ENCODE measurements around the gene PLXNA1.

PLXNA1 gene

GRCh38 chr3:127004641-127005397 lies 21.9 kb downstream of the PLXNA1 start:
- Histone ChIP-seq H3K4me3 (ENCODE audit: extremely low read depth, insufficient read depth, low read length, poor library complexity, severe bottlenecking) (no peak overlapping the region), H3K36me3 (ENCODE audit: control insufficient read depth, insufficient read depth, low read length) (peaks cover 28% of the 10 kb centered on the region), H3K27ac (ENCODE audit: low read depth, low read length, severe bottlenecking) (no peak overlapping the region), H3K4me1 (ENCODE audit: control insufficient read depth, insufficient read depth, low read length, poor library complexity, severe bottlenecking) (peaks cover 27% of the 10 kb centered on the region), H3K9me3 (ENCODE audit: control insufficient read depth, low read length) (no peaks in the 10 kb centered on the region)
- WGBS, 2 experiments (ENCODE audit: insufficient coverage in 2 of 2): 94 to 96% methylated on average over 28 to 32 of the region's 32 CpGs

DNA sequence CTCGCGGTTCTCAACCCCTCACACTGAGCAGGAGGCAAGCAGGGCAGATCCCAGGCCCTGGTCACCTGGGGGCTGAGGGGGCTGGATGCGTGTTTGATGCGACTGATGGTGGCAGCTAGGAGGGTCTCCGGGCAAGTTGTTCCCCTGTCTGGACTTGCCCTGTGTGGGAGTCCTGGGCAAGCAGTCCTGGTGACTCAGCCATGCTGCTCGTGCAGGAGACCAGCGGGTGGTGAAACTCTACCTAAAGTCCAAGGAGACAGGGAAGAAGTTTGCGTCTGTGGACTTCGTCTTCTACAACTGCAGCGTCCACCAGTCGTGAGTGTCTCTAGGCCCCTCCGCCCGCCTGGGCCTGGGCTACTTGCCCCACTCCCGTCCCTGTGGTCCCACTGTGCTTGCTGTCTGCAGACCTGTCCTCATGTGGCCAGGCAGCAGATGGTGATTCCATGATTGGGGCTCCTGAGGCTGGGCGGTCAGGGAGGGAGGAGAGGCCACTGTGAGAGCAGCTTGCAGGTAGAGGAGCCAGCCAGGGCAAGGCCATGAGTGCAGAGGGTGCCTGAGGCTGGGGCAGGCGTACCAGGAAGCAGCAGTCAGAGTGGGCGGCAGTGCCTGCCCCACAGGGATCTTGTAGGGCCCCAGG lies 23.1 kb downstream of the PLXNA1 start:
- H3K9me3 ChIP-seq (ENCODE audit: control insufficient read depth, low read length): no peaks in the 10 kb centered on the region
- no peak overlapping the region for H3K27ac ChIP-seq (ENCODE audit: low read depth, low read length, severe bottlenecking)
- WGBS, 2 experiments (ENCODE audit: insufficient coverage in 2 of 2): 90 to 95% methylated on average over 15 to 17 of the region's 17 CpGs
- no peak overlapping the region for H3K4me3 ChIP-seq (ENCODE audit: extremely low read depth, insufficient read depth, low read length, poor library complexity, severe bottlenecking)
- H3K4me1 ChIP-seq (ENCODE audit: control insufficient read depth, insufficient read depth, low read length, poor library complexity, severe bottlenecking): peaks cover 27% of the 10 kb centered on the region
- H3K36me3 ChIP-seq (ENCODE audit: control insufficient read depth, insufficient read depth, low read length): peaks cover 33% of the 10 kb centered on the region

- peaks cover 40% of the 10 kb centered on the region for H3K36me3 ChIP-seq (ENCODE audit: control insufficient read depth, insufficient read depth, low read length)
- peaks cover 18% of the 10 kb centered on the region for H3K4me1 ChIP-seq (ENCODE audit: control insufficient read depth, insufficient read depth, low read length, poor library complexity, severe bottlenecking)
- H3K9me3 ChIP-seq (ENCODE audit: control insufficient read depth, low read length): no peaks in the 10 kb centered on the region
- no peak overlapping the region for H3K27ac ChIP-seq (ENCODE audit: low read depth, low read length, severe bottlenecking)
- no peak overlapping the region for H3K4me3 ChIP-seq (ENCODE audit: extremely low read depth, insufficient read depth, low read length, poor library complexity, severe bottlenecking)
- 89 to 97% methylated on average over 3 to 7 of the region's 8 CpGs for WGBS, 2 experiments (ENCODE audit: insufficient coverage in 2 of 2)
These were observed 24.0 kb downstream of the PLXNA1 start for GRCh38 chr3:127006781-127007436.

DNA sequence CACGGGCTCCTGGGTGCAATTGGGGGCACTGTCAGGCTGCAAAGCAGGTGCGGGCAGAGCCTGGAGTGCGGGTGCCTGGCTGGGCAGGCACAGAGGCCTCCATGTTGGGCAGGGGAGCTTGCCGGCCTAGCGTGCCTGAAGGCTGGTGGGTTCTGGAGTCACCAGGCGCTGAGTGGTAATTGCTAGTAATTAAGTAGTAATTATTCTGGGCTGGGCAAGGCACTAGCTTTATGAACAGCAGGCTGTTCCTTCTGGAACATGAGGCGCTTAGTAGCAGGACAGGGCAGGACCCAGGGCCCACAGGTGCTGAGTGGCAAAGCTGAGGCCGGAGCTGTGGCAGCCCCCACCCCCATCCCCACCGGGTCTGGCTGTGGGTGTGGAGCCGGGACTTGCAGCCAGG lies 25.3 kb downstream of the PLXNA1 start:
- no peak overlapping the region for H3K4me3 ChIP-seq (ENCODE audit: extremely low read depth, insufficient read depth, low read length, poor library complexity, severe bottlenecking)
- H3K9me3 ChIP-seq (ENCODE audit: control insufficient read depth, low read length): no peaks in the 10 kb centered on the region
- 90 to 96% methylated on average over 7 to 10 of the region's 10 CpGs for WGBS, 2 experiments (ENCODE audit: insufficient coverage in 2 of 2)
- H3K27ac ChIP-seq (ENCODE audit: low read depth, low read length, severe bottlenecking): no peak overlapping the region
- H3K4me1 ChIP-seq (ENCODE audit: control insufficient read depth, insufficient read depth, low read length, poor library complexity, severe bottlenecking): peaks cover 6% of the 10 kb centered on the region
- peaks cover 49% of the 10 kb centered on the region for H3K36me3 ChIP-seq (ENCODE audit: control insufficient read depth, insufficient read depth, low read length)

DNA sequence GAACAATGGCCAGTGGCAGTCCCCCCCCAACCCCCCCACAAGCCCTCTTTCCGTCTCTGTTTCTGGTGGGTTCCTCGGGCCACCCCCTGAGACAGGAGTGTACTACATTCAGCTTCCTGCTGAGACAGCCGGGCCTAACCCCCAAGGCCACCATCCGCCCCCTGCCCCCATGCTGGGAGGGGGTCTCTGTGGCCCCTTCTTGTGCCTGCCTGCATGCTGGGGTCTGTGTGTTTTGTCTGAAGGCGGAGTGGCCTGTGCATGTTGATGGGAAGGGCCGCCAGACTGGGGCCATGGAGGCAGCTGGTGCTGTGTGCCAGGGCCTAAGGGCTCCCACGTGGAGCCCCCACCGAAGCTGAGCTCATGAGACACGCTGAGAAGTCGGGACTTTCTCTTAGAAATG lies 26.6 kb downstream of the PLXNA1 start:
- WGBS, 2 experiments (ENCODE audit: insufficient coverage in 2 of 2): 87 to 98% methylated on average over 6 of the region's 10 CpGs
- Histone ChIP-seq H3K4me3 (ENCODE audit: extremely low read depth, insufficient read depth, low read length, poor library complexity, severe bottlenecking) (no peak overlapping the region), H3K9me3 (ENCODE audit: control insufficient read depth, low read length) (no peaks in the 10 kb centered on the region), H3K36me3 (ENCODE audit: control insufficient read depth, insufficient read depth, low read length) (peaks cover 59% of the 10 kb centered on the region), H3K27ac (ENCODE audit: low read depth, low read length, severe bottlenecking) (no peak overlapping the region), H3K4me1 (ENCODE audit: control insufficient read depth, insufficient read depth, low read length, poor library complexity, severe bottlenecking) (peaks cover 6% of the 10 kb centered on the region)

DNA sequence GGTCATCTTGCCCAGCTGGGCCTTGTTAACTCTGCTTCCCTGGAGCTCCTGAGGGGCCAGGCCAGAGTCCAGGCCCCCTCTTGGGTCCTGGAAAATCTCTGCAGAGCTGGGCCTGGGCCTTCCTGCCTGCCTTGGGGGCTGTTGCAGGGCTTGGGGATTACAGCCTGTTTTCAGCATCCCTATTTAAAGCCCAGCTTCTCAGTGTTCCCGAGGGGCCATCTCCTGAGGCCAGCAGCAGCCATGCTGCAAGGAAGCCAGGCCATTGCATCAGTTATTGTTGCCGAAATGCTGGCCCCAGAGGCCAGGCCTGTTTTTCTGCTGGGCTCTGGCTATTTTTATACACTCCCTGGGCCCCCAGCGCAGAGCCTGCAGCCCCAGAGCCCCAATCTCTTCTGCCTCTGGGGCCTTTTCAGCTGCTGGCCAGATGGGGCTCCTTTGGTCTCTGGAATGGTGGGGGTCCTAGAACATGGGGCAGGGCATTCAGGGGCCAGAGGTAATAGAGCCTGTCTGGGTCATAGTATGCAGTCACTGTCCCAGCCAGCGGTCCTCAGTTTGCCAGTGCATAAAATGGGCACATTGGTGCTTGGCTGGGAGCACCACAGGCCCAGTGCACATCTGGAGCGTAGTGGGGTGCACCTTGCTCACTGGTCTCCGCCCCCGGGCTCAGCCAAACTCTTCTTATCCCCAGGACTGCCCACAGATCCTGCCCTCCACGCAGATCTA lies 28.5 kb downstream of the PLXNA1 start:
- 89 to 92% methylated on average over 7 to 8 of the region's 8 CpGs for WGBS, 2 experiments (ENCODE audit: insufficient coverage in 2 of 2)
- H3K4me3 ChIP-seq (ENCODE audit: extremely low read depth, insufficient read depth, low read length, poor library complexity, severe bottlenecking): no peak overlapping the region
- H3K4me1 ChIP-seq (ENCODE audit: control insufficient read depth, insufficient read depth, low read length, poor library complexity, severe bottlenecking): no peaks in the 10 kb centered on the region
- H3K27ac ChIP-seq (ENCODE audit: low read depth, low read length, severe bottlenecking): peak overlapping the region; percentile 92
- H3K9me3 ChIP-seq (ENCODE audit: control insufficient read depth, low read length): no peaks in the 10 kb centered on the region
- H3K36me3 ChIP-seq (ENCODE audit: control insufficient read depth, insufficient read depth, low read length): peaks cover 70% of the 10 kb centered on the region

DNA sequence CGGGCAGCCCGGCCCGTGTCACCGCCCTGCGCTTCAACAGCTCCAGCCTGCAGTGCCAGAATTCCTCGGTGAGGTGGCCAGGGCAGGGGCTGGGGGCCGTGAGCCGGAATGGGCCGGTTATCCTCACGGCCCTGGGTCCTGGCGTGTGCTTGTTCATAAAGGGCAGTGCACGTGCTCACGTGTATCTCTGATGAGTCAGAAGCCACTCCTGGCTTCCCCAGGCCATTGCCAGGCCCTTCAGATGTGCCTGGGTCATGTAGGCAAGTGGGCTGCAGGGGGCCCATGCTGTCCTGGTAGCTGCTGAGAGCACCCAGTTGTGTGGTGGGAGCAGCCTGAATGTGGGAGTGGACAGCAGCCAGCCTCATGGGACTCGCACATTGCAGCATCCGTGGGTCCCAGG lies 29.2 kb downstream of the PLXNA1 start:
- H3K27ac ChIP-seq (ENCODE audit: low read depth, low read length, severe bottlenecking): peak overlapping the region; percentile 92
- no peak overlapping the region for H3K4me3 ChIP-seq (ENCODE audit: extremely low read depth, insufficient read depth, low read length, poor library complexity, severe bottlenecking)
- no peaks in the 10 kb centered on the region for H3K9me3 ChIP-seq (ENCODE audit: control insufficient read depth, low read length)
- peaks cover 71% of the 10 kb centered on the region for H3K36me3 ChIP-seq (ENCODE audit: control insufficient read depth, insufficient read depth, low read length)
- no peaks in the 10 kb centered on the region for H3K4me1 ChIP-seq (ENCODE audit: control insufficient read depth, insufficient read depth, low read length, poor library complexity, severe bottlenecking)
- WGBS, 2 experiments (ENCODE audit: insufficient coverage in 2 of 2): 94 to 96% methylated on average over 9 to 15 of the region's 15 CpGs

DNA sequence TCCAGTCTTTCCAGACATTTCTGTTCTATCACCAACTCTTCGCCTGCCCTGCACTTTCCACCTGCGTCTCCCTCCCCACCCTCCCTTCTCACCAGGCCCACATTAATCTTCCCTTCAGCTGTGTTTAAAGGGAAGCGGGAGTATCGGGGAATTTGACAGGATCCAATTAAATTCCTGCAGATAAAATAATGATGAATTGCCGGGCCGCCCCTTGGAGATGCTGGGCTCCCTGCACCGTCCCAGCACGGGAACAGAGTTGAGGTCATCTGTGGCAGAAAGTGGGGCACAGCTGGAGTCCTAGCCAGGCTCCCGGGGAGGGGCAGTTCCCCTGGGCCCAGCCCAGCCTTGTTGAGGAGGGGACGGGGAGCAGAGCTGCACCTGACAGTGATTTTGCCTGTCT lies 30.3 kb downstream of the PLXNA1 start:
- no peak overlapping the region for H3K4me3 ChIP-seq (ENCODE audit: extremely low read depth, insufficient read depth, low read length, poor library complexity, severe bottlenecking)
- H3K9me3 ChIP-seq (ENCODE audit: control insufficient read depth, low read length): no peaks in the 10 kb centered on the region
- no peak overlapping the region for H3K27ac ChIP-seq (ENCODE audit: low read depth, low read length, severe bottlenecking)
- H3K36me3 ChIP-seq (ENCODE audit: control insufficient read depth, insufficient read depth, low read length): peaks cover 73% of the 10 kb centered on the region
- 92 to 97% methylated on average over 8 to 9 of the region's 10 CpGs for WGBS, 2 experiments (ENCODE audit: insufficient coverage in 2 of 2)
- H3K4me1 ChIP-seq (ENCODE audit: control insufficient read depth, insufficient read depth, low read length, poor library complexity, severe bottlenecking): no peaks in the 10 kb centered on the region

GRCh38 chr3:127013758-127014535 lies 31.0 kb downstream of the PLXNA1 start:
- H3K9me3 ChIP-seq (ENCODE audit: control insufficient read depth, low read length): no peaks in the 10 kb centered on the region
- H3K4me1 ChIP-seq (ENCODE audit: control insufficient read depth, insufficient read depth, low read length, poor library complexity, severe bottlenecking): peaks cover 2% of the 10 kb centered on the region
- 93 to 96% methylated on average over 42 to 50 of the region's 50 CpGs for WGBS, 2 experiments (ENCODE audit: insufficient coverage in 2 of 2)

More at GRCh38 chr3:127013758-127014535, 31.0 kb downstream of the PLXNA1 start:
- H3K36me3 ChIP-seq (ENCODE audit: control insufficient read depth, insufficient read depth, low read length): peaks cover 78% of the 10 kb centered on the region
- H3K27ac ChIP-seq (ENCODE audit: low read depth, low read length, severe bottlenecking): no peak overlapping the region
- H3K4me3 ChIP-seq (ENCODE audit: extremely low read depth, insufficient read depth, low read length, poor library complexity, severe bottlenecking): no peak overlapping the region
